Measurements from ENCODE around the gene MTHFD1L. TPM values are rescaled to one million over a fixed set of nuclear protein-coding genes. Genes with fewer than 3 reads are reported as not detected.

The MTHFD1L gene
- total and polyA plus RNA-seq, 2 donors from 2014 or later = 4.7 to 39.6 TPM

DNA sequence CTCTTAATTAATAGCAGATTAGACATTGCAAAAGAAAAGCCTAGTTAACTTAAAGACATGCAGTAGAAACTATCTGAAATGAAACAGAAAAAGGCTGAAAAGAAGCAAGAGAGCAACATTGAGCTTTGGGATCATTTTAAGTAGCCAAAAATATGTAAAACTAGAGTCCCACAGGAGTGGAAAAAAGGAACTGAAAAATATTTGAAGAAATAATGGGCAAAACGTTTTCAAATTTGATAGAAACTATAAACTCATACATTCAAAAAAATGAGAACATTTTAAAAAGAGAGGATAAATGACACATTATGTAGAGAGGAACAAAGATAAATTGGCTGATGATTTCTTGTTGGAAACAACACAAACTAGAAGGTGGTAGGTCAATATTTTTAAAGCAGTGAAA lies 208.2 kb downstream of the MTHFD1L start:
- Histone ChIP-seq H3K9me3 (ENCODE audit: control insufficient read depth in 2 of 3, insufficient read depth in 1 of 3, low read length in 3 of 3) (peaks cover 0 to 2% (median 0%) of the 10 kb centered on the region in 3 donors), H3K4me1 (ENCODE audit: control insufficient read depth in 2 of 3, insufficient read depth in 2 of 3, low read depth in 1 of 3, low read length in 3 of 3) (peaks cover 3 to 8% (median 6%) of the 10 kb centered on the region in 3 donors), H3K4me3 (ENCODE audit: low read length in 3 of 3) (no peak overlapping the region), H3K9ac (ENCODE audit: low read length in 3 of 3) (no peak overlapping the region), H3K36me3 (ENCODE audit: control insufficient read depth in 2 of 3, insufficient read depth in 3 of 3, low read length in 3 of 3) (no peaks in the 10 kb centered on the region), H3K27me3 (ENCODE audit: control insufficient read depth, insufficient read depth, low read length) (no peaks in the 10 kb centered on the region), H3K27ac (ENCODE audit: low read depth in 2 of 2, low read length in 2 of 2) (no peak overlapping the region)
- TF ChIP-seq, protein P1, sequence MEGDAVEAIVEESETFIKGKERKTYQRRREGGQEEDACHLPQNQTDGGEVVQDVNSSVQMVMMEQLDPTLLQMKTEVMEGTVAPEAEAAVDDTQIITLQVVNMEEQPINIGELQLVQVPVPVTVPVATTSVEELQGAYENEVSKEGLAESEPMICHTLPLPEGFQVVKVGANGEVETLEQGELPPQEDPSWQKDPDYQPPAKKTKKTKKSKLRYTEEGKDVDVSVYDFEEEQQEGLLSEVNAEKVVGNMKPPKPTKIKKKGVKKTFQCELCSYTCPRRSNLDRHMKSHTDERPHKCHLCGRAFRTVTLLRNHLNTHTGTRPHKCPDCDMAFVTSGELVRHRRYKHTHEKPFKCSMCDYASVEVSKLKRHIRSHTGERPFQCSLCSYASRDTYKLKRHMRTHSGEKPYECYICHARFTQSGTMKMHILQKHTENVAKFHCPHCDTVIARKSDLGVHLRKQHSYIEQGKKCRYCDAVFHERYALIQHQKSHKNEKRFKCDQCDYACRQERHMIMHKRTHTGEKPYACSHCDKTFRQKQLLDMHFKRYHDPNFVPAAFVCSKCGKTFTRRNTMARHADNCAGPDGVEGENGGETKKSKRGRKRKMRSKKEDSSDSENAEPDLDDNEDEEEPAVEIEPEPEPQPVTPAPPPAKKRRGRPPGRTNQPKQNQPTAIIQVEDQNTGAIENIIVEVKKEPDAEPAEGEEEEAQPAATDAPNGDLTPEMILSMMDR (IDR thresholded peaks at IDR 0.05; ENCODE audit: borderline replicate concordance, extremely low read depth, insufficient read depth) = no peak
- DNase-seq = no peak
- no peak for FAIRE-seq
- intact Hi-C loops (cut with DNase I) = no loop called here

DNA sequence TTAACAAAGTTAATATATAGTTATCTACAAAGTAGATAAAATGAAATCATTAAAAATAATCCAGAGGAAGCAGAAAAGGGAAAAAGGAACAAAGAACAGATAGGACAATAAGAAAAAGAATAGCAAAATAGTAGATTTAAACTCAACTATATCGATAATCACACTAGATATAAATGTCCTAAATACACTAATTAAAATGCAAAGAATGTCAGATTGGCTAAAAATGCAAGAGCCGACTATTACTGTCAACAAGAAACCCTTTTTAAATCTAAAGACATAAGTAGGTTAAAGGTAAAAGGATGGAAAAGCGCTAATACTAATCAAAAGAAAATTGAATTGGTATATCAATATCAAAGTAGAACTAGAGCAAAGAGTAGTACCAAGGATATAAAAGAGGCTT lies 209.5 kb downstream of the MTHFD1L start:
- intact Hi-C loops (cut with DNase I) = no loop called here
- Histone ChIP-seq H3K27me3 (ENCODE audit: control insufficient read depth, insufficient read depth, low read length) (no peaks in the 10 kb centered on the region), H3K9me3 (ENCODE audit: control insufficient read depth in 2 of 3, insufficient read depth in 1 of 3, low read length in 3 of 3) (peaks cover 0 to 2% (median 0%) of the 10 kb centered on the region in 3 donors), H3K4me3 (ENCODE audit: low read length in 3 of 3) (no peak overlapping the region), H3K36me3 (ENCODE audit: control insufficient read depth in 2 of 3, insufficient read depth in 3 of 3, low read length in 3 of 3) (no peaks in the 10 kb centered on the region), H3K9ac (ENCODE audit: low read length in 3 of 3) (no peak overlapping the region), H3K27ac (ENCODE audit: low read depth in 2 of 2, low read length in 2 of 2) (no peak overlapping the region), H3K4me1 (ENCODE audit: control insufficient read depth in 2 of 3, insufficient read depth in 2 of 3, low read depth in 1 of 3, low read length in 3 of 3) (peaks cover 0 to 4% (median 0%) of the 10 kb centered on the region in 3 donors)
- FAIRE-seq = no peak
- TF ChIP-seq, protein P1 (IDR thresholded peaks at IDR 0.05; ENCODE audit: borderline replicate concordance, extremely low read depth, insufficient read depth) = no peak
- DNase-seq = no peak

DNA sequence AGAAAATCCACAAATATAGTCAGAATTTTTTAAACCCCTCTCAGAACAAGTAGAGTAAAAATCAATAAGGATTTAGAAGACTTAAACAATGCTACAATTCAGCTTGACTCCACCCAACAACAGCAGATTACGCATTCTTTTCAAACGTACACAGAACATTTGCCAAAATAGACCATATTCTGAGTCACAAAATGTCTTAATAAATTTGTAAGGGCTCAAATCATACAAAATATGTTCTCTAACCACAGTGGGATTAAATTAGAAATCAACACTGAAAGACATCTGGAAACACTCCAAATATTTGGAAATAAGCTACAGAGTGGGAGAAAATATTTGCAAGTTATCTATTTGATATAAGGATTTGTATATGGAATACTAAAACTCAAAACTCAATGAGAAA lies 210.0 kb downstream of the MTHFD1L start:
- H3K4me3 ChIP-seq (ENCODE audit: low read length in 3 of 3) = no peak overlapping the region
- no peaks in the 10 kb centered on the region for H3K27me3 ChIP-seq (ENCODE audit: control insufficient read depth, insufficient read depth, low read length)
- no peak overlapping the region for H3K27ac ChIP-seq (ENCODE audit: low read depth in 2 of 2, low read length in 2 of 2)
- H3K36me3 ChIP-seq (ENCODE audit: control insufficient read depth in 2 of 3, insufficient read depth in 3 of 3, low read length in 3 of 3) = no peaks in the 10 kb centered on the region
- H3K9ac ChIP-seq (ENCODE audit: low read length in 3 of 3) = no peak overlapping the region
- DNase-seq = no peak
- H3K9me3 ChIP-seq (ENCODE audit: control insufficient read depth in 2 of 3, insufficient read depth in 1 of 3, low read length in 3 of 3) = peaks cover 0 to 2% (median 0%) of the 10 kb centered on the region in 3 donors
- H3K4me1 ChIP-seq (ENCODE audit: control insufficient read depth in 2 of 3, insufficient read depth in 2 of 3, low read depth in 1 of 3, low read length in 3 of 3) = peaks cover 0 to 4% (median 0%) of the 10 kb centered on the region in 3 donors
- intact Hi-C loops (cut with DNase I) = no loop called here
- no peak for FAIRE-seq
- TF ChIP-seq, protein P1 (IDR thresholded peaks at IDR 0.05; ENCODE audit: borderline replicate concordance, extremely low read depth, insufficient read depth) = no peak

Data from kidney (tissue), 14 donors.